Hepatocyte (in vitro differentiated cells): ENCODE results near the gene ATAD2B.

Experiments
- EZH2phosphoT487 ChIP-seq: fragments of 200-600 bp; sonication (generic); IDR thresholded peaks from one replicate; pipeline ENCODE4 v1.6.1; 2018; ENCODE audit warnings: antibody characterized with exemption, mild to moderate bottlenecking, low read depth, moderate library complexity; ENCODE audit not compliant: unreplicated experiment, severe bottlenecking
- TF ChIP-seq, protein P1 (sequence below): fragments of 200-600 bp; sonication (generic); IDR thresholded peaks from 2 replicates; pipeline ENCODE4 v1.5.1; 2016; ENCODE audit warnings: antibody characterized with exemption, mild to moderate bottlenecking; ENCODE audit not compliant: poor library complexity

DNA sequence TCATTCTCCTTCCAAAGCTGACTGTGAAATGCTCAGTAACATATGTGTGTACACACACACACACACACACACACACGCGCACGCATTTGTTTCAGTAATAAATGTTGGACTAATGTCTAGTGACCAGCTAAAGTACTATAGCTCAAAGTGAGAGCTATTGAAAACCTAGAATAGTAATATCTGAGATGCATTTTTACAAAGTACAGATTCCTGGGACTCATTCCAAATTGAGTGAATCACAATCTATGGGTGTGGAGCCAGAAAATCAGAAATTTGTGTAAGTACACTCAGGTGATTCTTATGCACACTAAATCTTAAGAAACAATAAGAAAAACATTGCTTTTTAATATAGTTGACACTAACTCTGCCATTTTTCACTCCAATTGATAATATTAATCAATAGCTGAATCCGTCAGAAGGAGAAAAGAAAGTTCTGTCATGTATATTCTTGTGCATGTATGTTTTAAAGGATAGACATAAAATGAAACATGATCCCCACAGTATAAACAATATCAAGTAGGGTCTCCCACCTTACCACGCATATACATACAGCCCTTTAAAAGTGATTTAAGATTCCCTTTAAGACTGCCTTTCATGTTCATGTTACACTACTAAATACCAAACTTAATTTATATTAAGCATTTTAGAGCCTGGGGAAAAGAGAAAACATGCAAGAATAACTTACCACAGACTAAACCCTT is 123.5 kb downstream of the ATAD2B start:
- TF ChIP-seq, protein P1, sequence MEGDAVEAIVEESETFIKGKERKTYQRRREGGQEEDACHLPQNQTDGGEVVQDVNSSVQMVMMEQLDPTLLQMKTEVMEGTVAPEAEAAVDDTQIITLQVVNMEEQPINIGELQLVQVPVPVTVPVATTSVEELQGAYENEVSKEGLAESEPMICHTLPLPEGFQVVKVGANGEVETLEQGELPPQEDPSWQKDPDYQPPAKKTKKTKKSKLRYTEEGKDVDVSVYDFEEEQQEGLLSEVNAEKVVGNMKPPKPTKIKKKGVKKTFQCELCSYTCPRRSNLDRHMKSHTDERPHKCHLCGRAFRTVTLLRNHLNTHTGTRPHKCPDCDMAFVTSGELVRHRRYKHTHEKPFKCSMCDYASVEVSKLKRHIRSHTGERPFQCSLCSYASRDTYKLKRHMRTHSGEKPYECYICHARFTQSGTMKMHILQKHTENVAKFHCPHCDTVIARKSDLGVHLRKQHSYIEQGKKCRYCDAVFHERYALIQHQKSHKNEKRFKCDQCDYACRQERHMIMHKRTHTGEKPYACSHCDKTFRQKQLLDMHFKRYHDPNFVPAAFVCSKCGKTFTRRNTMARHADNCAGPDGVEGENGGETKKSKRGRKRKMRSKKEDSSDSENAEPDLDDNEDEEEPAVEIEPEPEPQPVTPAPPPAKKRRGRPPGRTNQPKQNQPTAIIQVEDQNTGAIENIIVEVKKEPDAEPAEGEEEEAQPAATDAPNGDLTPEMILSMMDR: no peak
- TF ChIP-seq EZH2phosphoT487: no peak
